Endometrial microvascular endothelial cells (primary cell): ENCODE data around the gene TCF7. TPM values are rescaled to one million over a fixed set of nuclear protein-coding genes. Genes with fewer than 3 reads are reported as not detected.

Source experiments
- total RNA-seq: library from RNA; depleted of rRNA; stranded (reverse); fragments of >200 nt; gene quantifications from one replicate; pipeline ENCODE4 v1.2.3, GENCODE V29; 2015; ENCODE audit errors: inconsistent ontology term

TCF7 gene
- total RNA-seq, 1 donor from 2014 or later: 1.8 TPM

Other genes with a start within 250 kb of the TCF7 start
- gene C5orf15, start 146.1 kb upstream of the TCF7 start, total RNA-seq: 40.9 TPM
- 355 TPM for gene VDAC1, start 109.7 kb upstream of the TCF7 start, total RNA-seq
- 339 TPM for gene SKP1, start 62.3 kb downstream of the TCF7 start, total RNA-seq
- gene PPP2CA, start 111.4 kb downstream of the TCF7 start, total RNA-seq: 190 TPM